ENCODE measurements around the gene ZCCHC18. TPM values are rescaled to one million over a fixed set of nuclear protein-coding genes. Genes with fewer than 3 reads are reported as not detected.

The ZCCHC18 gene
- total RNA-seq, 4 donors from 2014 or later = 0.19 to 1.1 (median 0.51) TPM; not detected in 1

GRCh38 chrX:104137496-104137895 is 25.2 kb downstream of the ZCCHC18 start:
- no peak for TF ChIP-seq CTCF (IDR thresholded peaks at IDR 0.05; ENCODE audit: low read depth)

GRCh38 chrX:104141087-104141760 is 28.9 kb downstream of the ZCCHC18 start:
- TF ChIP-seq CTCF (IDR thresholded peaks at IDR 0.05; ENCODE audit: low read depth) = no peak

- TF ChIP-seq CTCF (IDR thresholded peaks at IDR 0.05; ENCODE audit: low read depth) = no peak
Measured at GRCh38 chrX:104151037-104151436, 38.7 kb downstream of the ZCCHC18 start.

GRCh38 chrX:104156630-104157529 is 44.6 kb downstream of the ZCCHC18 start, which contains the start of gene SLC25A53:
Gene SLC25A53, minus strand, starts transcription at chrX:104157009. Its CDS starts 51,752 bp downstream, at chrX:104105257.
- TF ChIP-seq CTCF (IDR thresholded peaks at IDR 0.05; ENCODE audit: low read depth) = no peak

Other genes starting within 250 kb of the ZCCHC18 start
- 1 to 10 TPM in 3 of 4 donors, under 1 TPM in 1; 0.66 to 3.3 (median 1.5) TPM for gene TMSB15B, start 149.9 kb upstream of the ZCCHC18 start, total RNA-seq
- not detected for gene H2BW1, start 98.8 kb upstream of the ZCCHC18 start, total RNA-seq
- not detected for gene H2BW2, start 72.6 kb upstream of the ZCCHC18 start, total RNA-seq
- gene TMSB15C, start 36.3 kb upstream of the ZCCHC18 start, total RNA-seq = 1 to 10 TPM in 2 of 4 donors, under 1 TPM in 2; 0.38 to 2.7 (median 1.2) TPM
- gene SLC25A53, start 44.5 kb downstream of the ZCCHC18 start, total RNA-seq = 10 to 100 TPM; 10.6 to 24.5 (median 17.3) TPM
- 10 to 100 TPM; 33.5 to 93.1 (median 54.7) TPM for gene FAM199X, start 53.9 kb downstream of the ZCCHC18 start, total RNA-seq
- not detected for gene ESX1, start 142.4 kb downstream of the ZCCHC18 start, total RNA-seq